A549 (cell line): Measurements from ENCODE around the gene CAPN13. TPM values are rescaled to one million over a fixed set of nuclear protein-coding genes. Genes with fewer than 3 reads are reported as not detected.
A peak's percentile ranks its signal among the peaks of the same experiment; 100 is the strongest.

Source experiments
- ATAC-seq, 2 experiments: fragments of 200-7000 bp in 1 of 2; fragments of >200 bp in 1 of 2; cut with Nextera tagmentation in 1 of 2; cut with Tn5 transposase in 1 of 2; 3 replicates each; pipeline versions ENCODE4 v1.8.0 to v1.9.1; 2018 to 2020; ENCODE audit warnings: mild to moderate bottlenecking in 1 of 2, moderate library complexity in 1 of 2
- CTCF ChIA-PET: fragments of 300-600 bp; sonication (Branson Sonifier 250); formaldehyde crosslinking; extraction: SDS; loops from one replicate; lab custom pipeline; 2021; ENCODE audit warnings: antibody characterized with exemption, inconsistent platforms; lab: Yijun Ruan, JAX
- POLR2A ChIA-PET: fragments of 350-600 bp; formaldehyde crosslinking; extraction: SDS; loops from one replicate; lab custom pipeline; 2021; ENCODE audit warnings: antibody characterized with exemption, inconsistent platforms; lab: Yijun Ruan, JAX
- DNase-seq, 2 experiments: peaks; one replicate each; pipeline versions ENCODE4 v3.0.0 to v3.0.0-alpha.2; 2011 to 2016; ENCODE audit warnings: low read depth in 1 of 2, low spot score in 1 of 2
- FAIRE-seq: peaks from 2 replicates; lab custom pipeline; 2011; peaks lifted over from hg19 to GRCh38; lab: Jason Lieb, UNC
- H3K27ac ChIP-seq, 2 experiments: fragments of >200 bp; sonication (Bioruptor Twin); formaldehyde crosslinking; 3 replicates each; pipeline ENCODE4 v1.5.1; 2016 to 2017
- H3K4me1 ChIP-seq: fragments of >200 bp; sonication (Bioruptor Twin); formaldehyde crosslinking; 3 replicates; pipeline ENCODE4 v1.6.1; 2016
- H3K4me2 ChIP-seq: fragments of >200 bp; sonication (Bioruptor Twin); formaldehyde crosslinking; 3 replicates; pipeline ENCODE4 v1.6.1; 2016
- H3K4me3 ChIP-seq: fragments of >200 bp; sonication (Bioruptor Twin); formaldehyde crosslinking; 3 replicates; pipeline ENCODE4 v1.5.1; 2016
- H3K9me3 ChIP-seq: fragments of >200 bp; sonication (Bioruptor Twin); formaldehyde crosslinking; 3 replicates; pipeline ENCODE4 v1.6.1; 2016
- ATOH8 ChIP-seq: fragments of 250-450 bp; sonication (Bioruptor Pico); IDR thresholded peaks from 2 replicates; pipeline ENCODE4 v1.5.0; 2020; ENCODE audit warnings: low read depth, mild to moderate bottlenecking, moderate library complexity
- CBX8 ChIP-seq: fragments of 200-600 bp; sonication (generic); IDR thresholded peaks from 2 replicates; pipeline ENCODE4 v1.6.1; 2016
- CTCF ChIP-seq: fragments of >200 bp; sonication (Bioruptor Twin); formaldehyde crosslinking; IDR thresholded peaks from 3 replicates; pipeline ENCODE4 v1.5.1; 2016
- EHF ChIP-seq: fragments of 250-450 bp; sonication (Bioruptor Pico); IDR thresholded peaks from 2 replicates; pipeline ENCODE4 v1.5.0; 2020; ENCODE audit warnings: mild to moderate bottlenecking
- ELK1 ChIP-seq: fragments of 150-350 bp; IDR thresholded peaks from 2 replicates; pipeline ENCODE4 v1.6.1; 2014; ENCODE audit warnings: low read depth, mild to moderate bottlenecking, low read length
- EP300 ChIP-seq, 2 experiments: fragments of >200 bp; sonication (Bioruptor Twin); formaldehyde crosslinking; IDR thresholded peaks; 2 replicates in 1 of 2; 3 replicates in 1 of 2; pipeline ENCODE4 v1.6.1; 2016 to 2017
- ESRRA ChIP-seq: fragments of 150-350 bp; IDR thresholded peaks from 2 replicates; pipeline ENCODE4 v1.6.1; 2014; ENCODE audit warnings: mild to moderate bottlenecking, low read length, borderline replicate concordance
- HOXB13 ChIP-seq: fragments of 250-450 bp; sonication (Bioruptor Pico); IDR thresholded peaks from 2 replicates; pipeline ENCODE4 v1.5.0; 2020; ENCODE audit warnings: low read depth, mild to moderate bottlenecking, moderate library complexity
- NPAS2 ChIP-seq: fragments of 250-450 bp; sonication (Bioruptor Pico); IDR thresholded peaks from 2 replicates; pipeline ENCODE4 v1.8.0; 2022; ENCODE audit warnings: mild to moderate bottlenecking, moderate library complexity, borderline replicate concordance
- RAD21 ChIP-seq, 2 experiments: fragments of >200 bp in 1 of 2; sonication (Bioruptor Twin) in 1 of 2; formaldehyde crosslinking in 1 of 2; IDR thresholded peaks in 1 of 2; conservative IDR thresholded peaks in 1 of 2; 2 replicates in 1 of 2; 3 replicates in 1 of 2; pipeline ENCODE4 v1.6.1; 2012 to 2018; ENCODE audit warnings: inconsistent platforms in 1 of 2
- RARB ChIP-seq: fragments of 250-450 bp; sonication (Bioruptor Pico); IDR thresholded peaks from 2 replicates; pipeline ENCODE4 v1.8.0; 2021; ENCODE audit warnings: mild to moderate bottlenecking, moderate library complexity
- REST ChIP-seq: fragments of 200-600 bp; sonication (generic); IDR thresholded peaks from 2 replicates; pipeline ENCODE4 v1.6.1; 2016; ENCODE audit warnings: antibody characterized with exemption, mild to moderate bottlenecking, moderate library complexity
- TFCP2L1 ChIP-seq: fragments of 250-450 bp; sonication (Bioruptor Pico); IDR thresholded peaks from 2 replicates; pipeline ENCODE4 v1.5.0; 2021; ENCODE audit warnings: mild to moderate bottlenecking
- USF2 ChIP-seq: fragments of 450-650 bp; IDR thresholded peaks from 2 replicates; pipeline ENCODE4 v1.6.1; 2014; ENCODE audit warnings: antibody characterized with exemption
- WGBS: methylation state at CpG from one replicate; pipeline ENCODE4 v1.1.6; 2017; ENCODE audit errors: missing lambda C conversion rate; 5-methylcytosine and 5-hydroxymethylcytosine counted together
- polyA plus RNA-seq, 4 experiments: library from polyadenylated mRNA; depleted of rRNA in 3 of 4; stranded (reverse); fragments of >200 nt; fragmentation: RNase III in 1 of 4; extraction: RNeasy Plus Mini Kit Qiagen cat#74134 plus additional on column Dnase treatment in 1 of 4; gene quantifications; 2 replicates in 3 of 4; 3 replicates in 1 of 4; pipeline ENCODE4 v1.2.3, GENCODE V29; 2011 to 2017

CAPN13 gene
- polyA plus RNA-seq, 2 of the 4 experiments (the other 2 are of a cell fraction): 0.08 to 0.18 TPM

GRCh38 chr2:30761226-30761625, 46.0 kb downstream of the CAPN13 start:
- FAIRE-seq (no peak), DNase-seq (no peak)
- WGBS: 22% methylated on average over 8 of the region's 8 CpGs
- H3K4me2 ChIP-seq: no peak overlapping the region
- POLR2A ChIA-PET: no interaction called here
- no peaks in the 10 kb centered on the region for H3K9me3 ChIP-seq
- TF ChIP-seq ELK1: no peak
- no peak for TF ChIP-seq RAD21 (conservative IDR thresholded peaks at IDR 0.05 in 1 of 2, IDR thresholded peaks at IDR 0.05 in 1 of 2)
- TF ChIP-seq REST: no peak
- no peak for TF ChIP-seq ATOH8 (CRISPR knock-in tag)
- TF ChIP-seq, all 56 proteins: peak for 0
- CTCF ChIA-PET: interaction anchor here (0.6 to 1.0 kb wide), 2 partner anchors 66 to 572 kb away, joined by 3 read pairs; no protein-coding TSS in a partner anchor
- Histone ChIP-seq H3K4me3 (no peak overlapping the region), H3K27ac (no peak overlapping the region), H3K4me1 (no peaks in the 10 kb centered on the region)
- ATAC-seq: no peak

GRCh38 chr2:30759481-30759880, 47.8 kb downstream of the CAPN13 start:
- TF ChIP-seq NPAS2: no peak
- no peak for TF ChIP-seq EP300 (IDR thresholded peaks at IDR 0.05)
- TF ChIP-seq TFCP2L1 (CRISPR knock-in tag): no peak
- no peak for TF ChIP-seq CBX8
- TF ChIP-seq CTCF: no peak
- TF ChIP-seq EHF: no peak
- no peak for ATAC-seq
- WGBS: 62% methylated on average over 14 of the region's 14 CpGs
- H3K27ac ChIP-seq: no peak overlapping the region
- CTCF ChIA-PET: interaction anchor here (1.1 to 1.6 kb wide), 2 partner anchors 12 to 45 kb away, joined by 3 to 4 read pairs; no protein-coding TSS in a partner anchor
- H3K4me2 ChIP-seq: no peak overlapping the region
- no peak for FAIRE-seq
- H3K4me1 ChIP-seq: no peaks in the 10 kb centered on the region
- POLR2A ChIA-PET: no interaction called here
- no peak overlapping the region for H3K4me3 ChIP-seq
- H3K9me3 ChIP-seq: no peaks in the 10 kb centered on the region
- no peak for DNase-seq

- Histone ChIP-seq H3K9me3 (no peaks in the 10 kb centered on the region), H3K27ac (no peak overlapping the region), H3K4me2 (no peak overlapping the region), H3K4me1 (no peaks in the 10 kb centered on the region), H3K4me3 (no peak overlapping the region)
- FAIRE-seq (no peak), ATAC-seq (peak in 1 of 2 experiments; percentile 27; a peak in 3 of 6 replicates), DNase-seq (no peak)
- TF ChIP-seq ESRRA: no peak
- TF ChIP-seq HOXB13: no peak
- no peak for TF ChIP-seq ELK1
- no peak for TF ChIP-seq RARB (CRISPR knock-in tag)
- TF ChIP-seq USF2: no peak
- ChIA-PET CTCF (interaction anchor here (1.6 kb wide), 1 partner anchor 44 kb away, joined by 4 read pairs; no protein-coding TSS in a partner anchor), POLR2A (no interaction called here)
- WGBS: 18% methylated on average over 6 of the region's 6 CpGs
These were observed 49.0 kb downstream of the CAPN13 start for GRCh38 chr2:30758191-30758651.
